H1 (cell line): ENCODE results near the gene TMEM116. TPM values are rescaled to one million over a fixed set of nuclear protein-coding genes. Genes with fewer than 3 reads are reported as not detected.

Source experiments
- ATF2 ChIP-seq: IDR thresholded peaks from 2 replicates; pipeline ENCODE4 v1.6.1; 2012; ENCODE audit warnings: low read length, inconsistent platforms
- CHD7 ChIP-seq: fragments of 300-600 bp; sonication (generic); IDR thresholded peaks from 2 replicates; pipeline ENCODE4 v1.7.1; 2012; ENCODE audit warnings: low read length, moderate library complexity, mild to moderate bottlenecking, inconsistent platforms; ENCODE audit not compliant: insufficient replicate concordance
- polyA plus RNA-seq, 7 experiments: library from polyadenylated mRNA; depleted of rRNA in 3 of 7; stranded (reverse) in 5 of 7; unstranded in 2 of 7; fragments of >200 nt in 5 of 7; fragments of 200-250 nt in 2 of 7; gene quantifications; 1 replicate in 5 of 7; 2 replicates in 1 of 7; 4 replicates in 1 of 7; pipeline versions ENCODE4 v1.2.1 to v1.2.3, GENCODE V29; 2011 to 2013; ENCODE audit warnings: missing spikeins in 2 of 7, mixed read lengths in 2 of 7
- total RNA-seq: library from RNA; stranded (reverse); fragmentation: NEBNext Ultra II Directional; extraction: Animal tissue kit (Norgen Biotek cat#: 25700); gene quantifications from 2 replicates; pipeline ENCODE4 v1.2.1, GENCODE V29; 2021

TMEM116 gene
- total and polyA plus RNA-seq, 2 of the 8 experiments (the other 6 are each of a cell fraction or from before 2014, with no cell fraction given) = 8.1 to 25.2 TPM

- TF ChIP-seq CHD7 = no peak
- TF ChIP-seq ATF2 = no peak
- TF ChIP-seq, all 59 proteins: peak for 0
These were observed 87.8 kb downstream of the TMEM116 start (continued) for GRCh38 chr12:111925171-111925570.
